Gastrocnemius medialis (tissue), 4 donors: ENCODE results near the gene CSGALNACT2.

Experiments
- CTCF ChIP-seq, 5 experiments: fragments of 450-650 bp in 3 of 5; fragments of 200-600 bp in 2 of 5; sonication (generic) in 2 of 5; IDR thresholded peaks in 4 of 5; conservative IDR thresholded peaks in 1 of 5; 1 replicate in 4 of 5; 2 replicates in 1 of 5; pipeline ENCODE4 v1.5.1; 2016 to 2019; ENCODE audit warnings: antibody characterized with exemption in 5 of 5, mild to moderate bottlenecking in 3 of 5, moderate library complexity in 3 of 5
- POLR2A ChIP-seq, 2 donors: fragments of 450-650 bp; IDR thresholded peaks; one replicate each; pipeline ENCODE4 v1.6.1; 2017; ENCODE audit warnings: antibody characterized with exemption in 2 of 2, mild to moderate bottlenecking in 2 of 2, moderate library complexity in 2 of 2

DNA sequence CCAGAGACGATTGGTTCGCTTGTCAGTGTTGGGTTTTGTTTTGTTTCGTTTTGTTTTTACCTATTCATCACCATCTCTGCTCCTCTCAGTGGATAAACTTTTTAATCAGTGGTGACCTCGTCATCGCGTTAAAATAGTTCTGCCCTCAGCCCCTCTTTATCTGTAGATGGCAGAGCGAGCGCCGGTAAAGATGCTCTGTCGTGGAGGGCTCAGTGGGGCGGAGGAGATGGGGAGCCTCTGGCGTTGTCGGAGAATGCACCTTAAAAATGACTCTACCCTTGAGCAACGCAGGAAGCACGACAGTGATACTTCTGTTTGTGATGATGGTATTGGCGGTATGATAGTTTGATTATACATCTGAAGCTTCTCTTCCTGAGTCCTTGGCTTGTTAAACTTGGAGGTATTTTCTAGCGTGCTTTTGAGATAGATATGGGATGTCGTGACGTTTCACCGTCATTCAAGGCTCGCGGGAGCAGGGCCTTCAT lies 554 bp downstream of the CSGALNACT2 start:
- TF ChIP-seq CTCF (IDR thresholded peaks at IDR 0.05 in 4 of 5, conservative IDR thresholded peaks at IDR 0.05 in 1 of 5) (no peak), POLR2A (IDR thresholded peaks at IDR 0.05) (no peak)
